Posterior cingulate gyrus (tissue), 11 donors: ENCODE results near the gene GMPPA.
A peak's percentile ranks its signal among the peaks of the same experiment; 100 is the strongest.

Experiments used
- DNase-seq, 10 donors: peaks; one replicate each; pipeline versions ENCODE4 v3.0.0 to v3.0.0-alpha.2; 2020 to 2021; ENCODE audit warnings: mixed read lengths in 3 of 10
- intact Hi-C: fragments of 100-400 bp; cut with DNase I; formaldehyde crosslinking; loops from one replicate; pipeline ENCODE4 v1.15.1; 2023

Gene GMPPA

DNA sequence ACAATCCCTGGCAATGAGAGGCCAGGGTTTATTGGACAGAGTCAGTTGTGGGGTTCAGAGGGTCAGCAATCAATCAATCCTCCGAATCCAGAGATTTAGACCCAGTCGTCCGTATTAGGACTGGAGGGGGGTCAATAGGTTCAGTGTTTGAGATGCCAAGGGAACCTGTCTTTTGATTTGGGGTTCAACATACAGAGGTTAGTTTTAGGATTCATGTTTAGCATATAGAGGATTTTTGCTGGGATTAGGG lies 292 bp downstream of the GMPPA start:
- intact Hi-C loops: no loop called here
- no peak for DNase-seq

DNA sequence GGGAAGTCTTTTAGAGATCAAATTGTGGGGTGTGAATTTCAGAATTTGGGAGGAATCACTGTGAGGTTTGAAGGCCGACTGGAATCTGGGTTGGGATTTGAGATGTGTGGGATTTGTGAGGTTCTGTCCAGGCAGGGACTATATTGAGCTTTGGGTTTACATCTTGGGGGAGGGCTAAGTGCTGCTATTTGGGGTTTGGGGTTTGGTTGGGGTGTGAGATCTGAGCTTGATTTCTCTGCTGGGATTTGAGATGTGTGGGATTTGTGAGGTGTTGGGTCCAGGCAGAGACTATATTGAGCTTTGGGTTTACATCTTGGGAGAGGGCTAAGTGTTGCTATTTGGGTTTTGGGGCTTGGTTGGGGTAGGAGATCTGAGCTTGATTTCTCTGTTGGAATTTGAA lies 864 bp downstream of the GMPPA start:
- intact Hi-C loops: no loop called here
- DNase-seq: no peak

DNA sequence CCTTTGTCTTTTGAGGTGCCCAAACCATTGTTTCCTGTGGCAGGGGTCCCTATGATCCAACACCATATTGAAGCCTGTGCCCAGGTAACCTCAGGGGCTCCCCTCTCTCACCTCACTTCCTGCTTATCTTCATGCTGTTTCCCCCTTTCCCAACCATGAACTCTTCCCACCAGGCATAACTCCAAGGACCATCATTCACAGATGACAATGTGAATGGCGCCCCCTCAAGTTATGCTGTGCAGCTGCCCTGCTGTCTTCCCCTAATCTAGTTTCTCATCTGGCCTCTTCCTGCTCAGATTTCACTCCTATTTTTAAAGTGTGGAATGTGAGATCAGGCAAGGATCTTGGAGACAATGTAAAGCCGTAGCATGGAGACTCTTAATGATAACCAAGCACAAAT lies 1.4 kb downstream of the GMPPA start:
- no peak for DNase-seq
- intact Hi-C loops: no loop called here

DNA sequence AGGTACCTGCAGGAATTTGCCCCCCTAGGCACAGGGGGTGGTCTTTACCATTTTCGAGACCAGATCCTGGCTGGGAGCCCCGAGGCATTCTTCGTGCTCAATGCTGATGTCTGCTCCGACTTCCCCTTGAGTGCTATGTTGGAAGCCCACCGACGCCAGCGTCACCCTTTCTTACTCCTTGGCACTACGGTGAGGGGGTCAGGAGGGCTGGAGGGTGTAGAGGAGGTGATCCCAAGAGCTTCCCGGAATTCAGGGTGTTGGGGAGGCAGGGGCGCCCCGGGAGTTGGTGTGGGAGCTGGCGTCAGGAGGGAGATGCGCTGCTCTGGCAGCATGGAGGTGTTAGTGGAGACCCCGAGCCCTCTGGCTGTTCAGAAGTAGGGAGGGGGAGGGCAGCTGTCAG lies 3.2 kb downstream of the GMPPA start:
- intact Hi-C loops: no loop called here
- peak in 1 of 10 donors; percentile 78 for DNase-seq

DNA sequence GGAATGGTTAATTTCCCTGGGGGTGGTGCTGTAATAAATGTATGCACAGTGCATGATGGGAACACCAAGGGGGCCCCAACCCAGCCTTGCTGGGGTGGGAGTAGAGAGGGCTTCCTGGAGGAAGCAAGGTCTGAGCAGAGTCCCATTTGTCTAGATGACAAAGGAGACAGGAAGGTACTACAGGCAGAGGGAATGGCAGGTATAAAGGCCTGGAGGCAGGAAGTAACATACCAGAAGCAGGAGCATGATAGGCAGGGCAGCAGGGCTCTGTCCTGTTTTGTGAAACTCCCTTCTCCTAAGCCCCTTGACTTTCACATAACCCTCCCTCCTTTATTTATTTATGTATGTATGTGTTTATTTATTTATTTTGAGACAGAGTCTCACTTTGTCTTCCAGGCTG lies 3.9 kb downstream of the GMPPA start:
- DNase-seq: no peak
- intact Hi-C loops: no loop called here

DNA sequence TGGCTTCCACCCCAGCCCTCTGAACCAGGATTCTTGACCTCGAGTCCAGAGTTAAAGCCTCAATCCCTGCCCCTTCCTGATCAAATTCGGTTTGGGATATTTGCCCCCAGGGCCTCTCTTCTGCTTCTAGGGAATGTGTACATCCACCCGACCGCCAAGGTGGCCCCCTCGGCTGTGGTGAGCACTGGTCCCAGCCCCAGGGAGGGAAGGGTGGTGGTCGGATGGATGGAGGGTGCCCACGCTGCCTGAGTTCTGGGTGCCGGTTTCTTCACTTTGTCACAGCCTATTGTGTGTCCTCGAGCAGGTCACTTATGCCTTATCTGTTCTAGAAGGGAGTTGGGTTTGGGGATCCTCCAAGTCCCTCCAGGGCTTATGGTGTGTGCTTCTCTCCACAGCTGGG lies 6.9 kb downstream of the GMPPA start:
- intact Hi-C loops: no loop called here
- DNase-seq: peak in 1 of 10 donors; percentile 67

DNA sequence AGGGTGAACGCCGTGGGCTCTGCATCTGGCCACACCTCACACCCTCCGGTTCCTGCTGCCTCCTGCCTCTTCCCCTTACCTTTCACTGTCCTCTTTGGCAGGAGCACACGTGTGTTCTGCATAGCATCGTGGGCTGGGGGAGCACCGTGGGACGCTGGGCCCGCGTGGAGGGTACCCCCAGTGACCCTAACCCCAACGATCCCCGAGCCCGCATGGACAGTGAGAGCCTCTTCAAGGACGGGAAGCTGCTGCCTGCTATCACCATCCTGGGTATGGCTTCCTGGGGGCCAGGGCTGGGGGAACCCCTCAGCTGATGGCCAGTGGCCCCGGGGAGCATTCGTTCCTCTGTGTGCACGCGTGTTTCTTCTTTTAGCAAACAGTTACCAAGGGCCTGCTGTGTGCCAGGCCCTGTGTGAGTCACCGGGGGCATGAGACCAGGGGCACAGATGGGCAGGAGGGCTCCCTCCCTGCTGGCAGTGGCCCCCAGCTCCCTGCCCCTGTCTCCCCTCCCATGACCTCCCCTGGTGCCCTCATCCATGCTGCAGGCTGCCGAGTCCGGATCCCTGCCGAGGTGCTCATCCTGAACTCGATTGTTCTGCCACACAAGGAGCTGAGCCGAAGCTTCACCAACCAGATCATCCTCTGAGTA lies 7.6 kb downstream of the GMPPA start:
- intact Hi-C loops: no loop called here
- DNase-seq: no peak

DNA sequence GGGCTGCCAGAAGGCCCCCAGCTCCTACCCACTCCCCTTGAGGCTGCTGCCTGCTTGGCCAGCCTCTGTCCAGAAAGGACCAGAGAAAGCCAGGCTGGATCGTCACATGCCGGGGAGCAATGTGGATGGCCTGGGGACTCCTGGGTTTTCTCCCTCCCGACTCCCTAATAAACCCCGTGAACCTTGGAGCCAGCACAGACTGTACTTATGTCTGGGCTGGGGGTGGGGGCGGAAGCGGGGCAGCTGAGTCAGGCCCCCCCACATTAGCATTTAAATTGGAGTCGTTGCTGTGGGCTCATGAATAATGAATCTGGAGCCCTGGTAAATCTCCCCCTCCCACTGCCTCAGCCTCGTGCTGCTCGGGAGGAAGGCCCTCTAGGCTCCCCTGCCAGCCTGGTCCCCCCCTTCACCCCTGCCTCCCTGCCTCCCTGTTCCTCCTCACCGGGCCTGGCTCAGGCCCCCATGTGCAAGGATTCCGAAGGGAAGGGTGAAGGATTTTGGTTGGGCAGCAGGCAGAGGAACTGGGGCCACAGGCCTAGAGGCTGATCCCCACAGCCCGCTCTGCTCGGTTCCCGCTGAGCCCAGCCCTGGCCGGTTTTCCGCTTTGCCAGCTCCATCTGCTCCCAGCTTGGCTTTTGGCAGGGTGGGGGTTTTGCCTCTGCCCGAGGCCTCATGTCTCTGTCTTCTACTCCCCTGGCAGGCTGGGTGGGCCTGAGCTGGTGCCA lies 8.3 kb downstream of the GMPPA start:
- DNase-seq: peak in 1 of 10 donors; percentile 73
- intact Hi-C loops: no loop called here

DNA sequence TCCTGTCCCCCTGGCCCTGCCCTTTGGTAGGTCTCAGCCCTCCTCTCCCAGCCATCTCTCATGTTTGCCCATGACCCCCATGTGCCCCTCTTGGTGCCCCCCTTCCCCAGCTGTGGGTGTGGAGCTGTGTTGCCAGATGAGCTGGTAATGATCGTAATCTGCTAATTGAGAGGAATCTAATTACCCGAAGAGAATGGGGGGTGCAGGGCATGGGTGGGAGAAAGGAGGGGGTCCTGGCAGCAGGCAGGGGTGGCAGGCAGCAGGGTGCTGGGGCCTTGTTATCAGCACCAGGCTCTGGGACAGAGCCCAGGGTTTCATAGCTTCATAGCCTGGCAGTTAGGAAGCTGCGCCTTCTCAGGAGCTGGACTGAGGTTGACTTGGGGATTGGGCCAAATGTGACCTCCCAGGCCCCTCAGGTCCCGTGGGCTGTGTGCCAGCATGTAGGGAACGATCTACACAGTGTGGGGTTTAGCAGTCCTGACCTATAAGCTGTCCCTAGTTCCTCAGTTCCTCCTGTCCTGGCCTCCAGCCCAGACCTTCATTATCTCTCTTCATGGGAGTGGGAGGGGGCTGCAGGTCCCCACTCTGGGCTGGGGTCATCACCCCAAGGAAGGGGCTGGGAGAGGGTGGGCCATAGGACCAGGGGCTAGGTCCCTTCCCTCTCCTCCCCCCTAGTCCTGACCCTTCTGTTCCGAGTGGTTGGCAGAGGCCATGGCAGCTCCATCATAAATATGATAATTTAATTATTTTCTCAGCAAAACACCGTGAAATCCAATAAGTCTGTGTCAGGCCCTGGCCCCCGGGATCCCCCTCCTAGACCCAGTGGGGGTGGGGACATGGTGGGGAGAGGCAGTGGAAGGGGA lies 9.1 kb downstream of the GMPPA start:
- peak in 1 of 10 donors; percentile 76 for DNase-seq
- intact Hi-C loops: no loop called here

DNA sequence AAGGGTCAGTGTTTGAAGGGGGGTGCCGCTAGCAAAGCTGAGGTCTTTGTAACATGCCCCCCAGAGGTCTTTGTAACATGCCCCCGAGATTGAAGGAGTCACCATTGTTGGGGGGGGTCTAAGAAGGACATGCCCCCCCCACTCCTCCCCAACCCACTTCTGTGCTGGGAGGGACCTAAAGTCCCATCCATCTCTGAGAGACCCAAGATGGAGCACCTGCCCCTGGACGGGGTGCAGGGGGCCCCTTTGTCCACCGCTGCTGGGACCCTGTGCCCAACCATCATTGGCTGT lies 9.7 kb downstream of the GMPPA start:
- intact Hi-C loops: no loop called here
- DNase-seq: no peak

DNA sequence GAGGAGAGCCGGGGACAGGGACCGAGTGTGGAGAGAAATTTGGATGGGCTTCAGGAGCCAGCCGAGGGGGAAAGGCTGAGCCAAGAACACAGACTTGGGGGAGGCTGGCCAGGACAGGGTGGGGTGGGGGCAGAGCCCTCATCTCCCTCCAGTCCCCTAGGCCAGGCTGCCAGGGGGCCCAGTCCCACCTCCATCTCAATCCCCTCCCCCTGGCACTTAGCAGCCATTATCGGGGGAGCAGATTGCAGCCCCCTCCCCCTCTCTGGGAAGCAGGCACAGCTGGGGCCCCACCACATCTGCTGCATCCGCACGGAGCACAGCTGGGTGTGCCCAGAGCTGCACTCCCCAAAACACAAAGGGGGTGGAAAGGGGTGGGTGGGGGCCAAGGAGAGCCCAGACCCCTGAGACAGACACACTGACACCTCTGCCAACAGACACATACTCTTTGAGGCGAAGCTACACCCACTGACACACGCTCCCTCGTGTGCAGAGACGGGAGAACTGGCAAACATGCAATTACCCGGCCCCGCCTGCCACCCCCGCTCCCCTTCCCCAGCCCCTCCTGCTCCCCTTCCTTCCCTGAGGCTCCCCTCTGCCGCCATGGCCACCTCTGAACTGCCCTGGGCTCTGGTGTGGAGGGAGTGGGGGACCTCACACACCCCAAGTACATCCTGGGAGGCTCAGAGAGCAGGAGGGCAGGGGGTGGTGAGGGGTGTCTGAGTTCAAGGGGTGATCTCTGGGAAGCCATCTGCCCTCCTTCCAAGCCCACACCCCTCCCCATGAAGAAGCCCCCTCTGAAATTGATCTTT lies 10.5 kb downstream of the GMPPA start:
- intact Hi-C loops: loop anchor here (1.0 kb wide), 1 partner anchor 21 kb away; no protein-coding TSS in a partner anchor
- peak in 1 of 10 donors; percentile 72 for DNase-seq

DNA sequence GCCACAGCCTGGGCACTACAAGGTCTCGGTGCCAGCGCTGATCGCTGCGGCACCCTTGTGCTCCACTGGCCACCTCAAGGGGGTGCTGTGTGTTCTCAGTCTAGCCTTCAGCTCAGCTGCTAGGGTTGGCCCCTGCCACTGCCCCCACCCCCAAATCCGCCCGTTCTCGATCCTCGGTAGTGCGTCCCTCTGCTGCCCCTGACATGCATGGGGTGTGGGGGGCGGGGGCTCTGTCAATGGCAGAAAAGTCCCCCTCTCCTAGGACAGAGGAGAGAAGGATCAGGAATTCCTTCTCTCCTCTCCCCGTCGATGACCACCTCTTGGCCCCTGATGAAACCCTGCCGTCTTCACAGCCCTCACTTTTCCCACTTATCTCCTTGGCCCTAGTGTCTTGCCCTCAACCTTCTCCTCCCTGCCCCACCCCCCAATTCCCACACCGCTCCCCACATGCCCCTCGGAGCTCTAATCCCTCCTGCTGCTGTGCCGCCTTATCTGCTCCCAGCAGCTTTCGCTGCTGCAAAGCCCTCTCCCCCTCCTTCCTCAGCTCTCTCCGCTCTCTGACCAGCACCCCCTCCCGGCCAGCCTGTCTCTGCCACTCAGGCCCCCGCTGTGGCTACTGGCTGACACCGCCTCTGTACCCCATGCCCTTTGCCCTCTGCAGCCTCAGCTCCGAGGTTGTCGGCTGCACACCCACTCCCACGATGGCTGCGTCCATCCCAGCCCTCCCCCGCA lies 11.3 kb downstream of the GMPPA start:
- intact Hi-C loops: loop anchor here (1.0 kb wide), 1 partner anchor 20 kb away; no protein-coding TSS in a partner anchor
- DNase-seq: peak in 9 of 10 donors; percentile 39 to 94 (median 65)

DNA sequence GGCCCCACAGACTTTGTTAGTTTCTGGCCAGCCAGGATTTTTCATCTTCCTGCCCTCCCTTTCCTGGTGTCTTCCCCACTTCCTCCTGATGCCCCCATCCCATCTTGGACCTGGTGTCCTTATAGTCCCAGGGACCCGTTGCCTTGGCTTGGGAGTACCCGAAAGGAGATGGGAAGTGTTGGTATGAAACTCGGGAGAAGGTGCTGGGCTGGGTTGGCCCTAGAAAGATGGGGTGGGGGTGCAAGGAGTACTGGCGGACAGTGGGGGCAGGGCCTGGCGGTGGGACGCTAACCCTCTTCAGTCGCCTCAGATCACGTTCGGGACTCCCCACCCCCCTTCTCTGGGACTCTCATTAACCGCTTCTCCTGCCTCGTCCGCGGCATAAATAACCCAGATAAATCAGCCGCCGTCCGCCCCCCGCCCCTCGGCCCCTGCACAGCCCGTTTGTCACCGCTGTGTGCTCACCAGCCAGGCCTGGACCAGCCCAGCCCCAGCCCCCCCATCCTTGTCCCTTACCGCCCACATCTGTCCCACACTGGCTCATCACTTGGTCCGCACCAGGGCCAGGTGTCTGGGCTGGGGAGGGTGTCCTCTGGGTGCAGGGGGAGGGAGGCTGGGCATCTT lies 11.9 kb downstream of the GMPPA start:
- intact Hi-C loops: no loop called here
- no peak for DNase-seq

DNA sequence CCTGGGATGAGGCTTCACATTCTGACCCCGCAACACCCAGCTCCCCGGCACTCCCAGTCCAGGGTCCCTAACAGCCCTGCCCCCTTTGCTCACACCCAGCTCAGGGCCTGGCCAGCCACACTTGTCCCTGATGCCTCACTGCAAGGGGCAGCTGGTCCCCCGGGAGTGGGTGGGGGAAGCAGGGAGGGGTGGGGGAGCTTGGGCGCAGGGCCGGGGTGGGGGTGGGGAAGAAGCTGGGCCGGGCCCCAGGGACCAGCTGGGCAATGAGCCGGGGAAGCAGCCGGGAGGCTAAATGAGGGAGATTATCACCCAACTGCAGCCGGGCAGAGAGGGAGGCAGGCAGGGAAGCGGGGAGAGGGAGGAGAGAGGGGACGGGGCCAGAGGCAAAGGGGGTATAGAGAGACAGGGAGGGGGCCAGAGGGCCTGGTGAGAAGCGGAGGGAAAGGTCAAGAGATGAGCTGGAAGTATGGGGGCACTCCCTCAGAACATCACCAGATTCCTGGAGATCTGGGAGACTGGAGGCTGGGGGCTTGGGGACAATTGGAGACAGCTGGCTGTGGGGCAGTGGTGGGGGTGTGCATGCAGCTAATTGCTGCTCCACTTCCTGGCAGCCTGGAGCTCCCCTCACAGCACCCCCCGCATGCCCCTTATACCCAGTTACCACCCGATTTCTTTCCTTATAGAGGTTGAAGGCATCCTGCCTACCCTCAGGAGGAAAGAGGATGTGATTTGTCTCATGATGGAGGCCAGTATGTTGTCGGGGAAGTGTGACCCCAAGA lies 13.0 kb downstream of the GMPPA start:
- intact Hi-C loops: no loop called here
- peak in 2 of 10 donors; percentile 71 to 78 for DNase-seq

DNA sequence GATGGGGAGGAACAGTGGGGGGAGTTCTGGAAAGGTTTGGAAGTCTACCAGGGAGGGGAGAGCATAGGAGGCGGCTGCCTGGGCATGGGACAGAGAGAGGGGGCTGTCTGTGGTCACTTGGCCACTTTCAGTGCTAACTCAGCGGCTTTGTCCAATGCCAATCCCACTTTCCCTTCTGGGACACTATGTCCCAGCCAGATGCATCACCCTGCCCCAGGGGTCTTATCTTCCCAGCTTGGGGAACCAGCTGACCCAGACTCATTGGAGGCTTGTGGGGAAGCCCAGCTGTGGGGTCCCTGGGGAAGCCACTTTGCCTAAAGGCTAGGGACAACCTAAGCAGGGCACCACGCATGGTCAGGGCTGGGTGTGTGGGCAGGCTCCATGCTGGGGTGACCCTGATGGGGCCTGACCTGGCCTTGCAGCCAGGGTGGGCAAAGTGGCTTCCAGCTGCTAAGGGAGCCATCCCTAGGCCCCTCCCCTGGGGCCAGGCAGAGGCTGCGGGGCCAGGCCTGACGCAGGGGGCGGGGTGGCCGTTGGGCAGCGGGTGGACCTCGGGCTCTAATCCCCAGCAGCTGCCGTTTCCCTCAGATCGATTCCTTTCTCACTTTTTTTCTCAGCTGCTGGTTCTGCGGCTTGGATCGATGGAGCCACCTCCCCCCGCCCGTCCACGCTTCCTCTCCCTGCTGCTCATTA lies 14.0 kb downstream of the GMPPA start:
- intact Hi-C loops: no loop called here
- DNase-seq: peak in 1 of 10 donors; percentile 52

DNA sequence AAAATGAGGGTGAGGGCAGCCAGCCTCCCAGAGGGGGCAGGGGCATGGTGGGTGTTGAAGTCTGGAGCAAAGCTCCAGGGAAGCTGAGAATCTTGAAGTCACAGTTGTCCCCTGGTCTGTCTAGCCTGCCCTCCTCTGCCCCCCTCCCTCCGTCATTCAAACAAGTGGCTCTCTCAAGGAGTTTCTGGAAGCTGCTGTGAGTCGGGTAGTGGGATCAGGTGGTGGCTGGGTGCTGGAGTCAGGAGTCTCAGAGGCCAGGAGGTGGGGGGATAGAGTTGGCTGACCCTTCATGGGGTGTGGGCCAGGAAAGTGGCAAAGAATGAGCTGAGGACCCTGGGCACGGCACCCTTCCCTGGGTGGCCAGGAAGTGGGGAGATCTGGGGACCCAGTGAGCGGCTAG lies 15.1 kb downstream of the GMPPA start:
- intact Hi-C loops: no loop called here
- peak in 1 of 10 donors; percentile 44 for DNase-seq

DNA sequence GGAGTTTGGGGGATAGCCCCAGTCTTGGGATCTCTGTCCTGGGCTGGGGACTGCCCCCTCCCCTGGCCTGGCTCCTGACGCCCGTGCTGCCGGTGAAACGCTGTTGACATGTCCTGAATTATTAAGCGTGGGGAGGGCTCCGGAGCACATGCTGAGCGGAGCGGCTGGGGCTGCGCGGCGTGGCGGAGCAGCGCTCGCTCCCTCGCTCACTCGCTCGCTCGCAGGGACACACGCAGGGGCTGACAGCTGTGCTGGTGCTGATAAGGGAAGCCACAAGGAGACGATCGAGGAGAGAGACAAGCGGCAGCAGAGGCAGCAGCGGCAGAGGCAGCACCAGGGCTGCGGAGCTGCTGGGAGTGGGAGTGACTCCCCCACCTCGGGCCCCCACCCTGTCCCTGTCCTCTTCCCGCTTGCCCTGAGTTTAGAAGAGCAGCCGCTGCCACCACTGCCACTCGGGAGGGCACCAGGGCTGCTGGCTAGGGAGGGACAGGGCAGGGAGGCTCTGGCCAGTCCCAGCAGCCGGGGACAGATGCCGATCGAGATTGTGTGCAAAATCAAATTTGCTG lies 15.6 kb downstream of the GMPPA start, which contains the start of gene ASIC4:
Gene ASIC4, plus strand, starts transcription at position 287 of the 566 bp plus-strand sequence. Its CDS starts 243 bp downstream, at position 530.
- intact Hi-C loops: no loop called here
- peak in 2 of 10 donors; percentile 32 to 79 for DNase-seq

DNA sequence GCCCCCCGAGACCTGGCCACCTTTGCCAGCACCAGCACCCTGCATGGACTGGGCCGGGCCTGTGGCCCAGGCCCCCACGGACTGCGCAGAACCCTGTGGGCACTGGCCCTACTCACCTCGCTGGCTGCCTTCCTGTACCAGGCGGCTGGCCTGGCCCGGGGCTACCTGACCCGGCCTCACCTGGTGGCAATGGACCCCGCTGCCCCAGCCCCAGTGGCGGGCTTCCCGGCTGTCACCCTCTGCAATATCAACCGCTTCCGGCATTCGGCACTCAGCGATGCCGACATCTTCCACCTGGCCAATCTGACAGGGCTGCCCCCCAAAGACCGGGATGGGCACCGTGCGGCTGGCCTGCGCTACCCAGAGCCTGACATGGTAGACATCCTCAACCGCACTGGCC lies 16.1 kb downstream of the GMPPA start:
- intact Hi-C loops: no loop called here
- peak in 1 of 10 donors; percentile 69 for DNase-seq
